MCF 10A (cell line): Measurements from ENCODE around the gene MLH3. TPM values are rescaled to one million over a fixed set of nuclear protein-coding genes. Genes with fewer than 3 reads are reported as not detected.

Experiments used
- BruUV-seq: library from RNA; stranded (reverse); fragments of 400-500 nt; replicated peaks from 2 replicates; lab custom pipeline; 2021; lab: Mats Ljungman, UMichigan
- CTCF ChIA-PET: fragments of 300-600 bp; sonication (Branson Sonifier 250); formaldehyde crosslinking; extraction: SDS; loops from one replicate; lab custom pipeline; 2021; ENCODE audit warnings: antibody characterized with exemption, inconsistent platforms; lab: Yijun Ruan, JAX
- POLR2A ChIA-PET: fragments of 300-600, 350-650 bp; sonication (Branson Sonifier 250); formaldehyde crosslinking; extraction: SDS; loops from one replicate; lab custom pipeline; 2020; ENCODE audit warnings: antibody characterized with exemption, inconsistent platforms; lab: Yijun Ruan, JAX
- DNase-seq: peaks from one replicate; pipeline ENCODE4 v3.0.0-alpha.2; 2018; ENCODE audit not compliant: unreplicated experiment
- H3K27ac Mint-ChIP-seq: one replicate; pipeline ENCODE4 v1.8.0; 2022; ENCODE audit warnings: mild to moderate bottlenecking, low read depth, mixed read lengths; ENCODE audit not compliant: unreplicated experiment
- H3K27me3 Mint-ChIP-seq: one replicate; pipeline ENCODE4 v1.8.0; 2022; ENCODE audit warnings: mixed read lengths; ENCODE audit not compliant: insufficient read depth, unreplicated experiment
- H3K36me3 Mint-ChIP-seq: one replicate; pipeline ENCODE4 v1.8.0; 2022; ENCODE audit warnings: mild to moderate bottlenecking, moderate library complexity, mixed read lengths; ENCODE audit not compliant: insufficient read depth, unreplicated experiment
- H3K4me1 Mint-ChIP-seq: one replicate; pipeline ENCODE4 v1.8.0; 2022; ENCODE audit warnings: mixed read lengths; ENCODE audit not compliant: insufficient read depth, unreplicated experiment
- H3K4me3 Mint-ChIP-seq: one replicate; pipeline ENCODE4 v1.8.0; 2022; ENCODE audit warnings: mild to moderate bottlenecking, moderate library complexity, mixed read lengths; ENCODE audit not compliant: unreplicated experiment
- H3K9me3 Mint-ChIP-seq: one replicate; pipeline ENCODE4 v1.8.0; 2022; ENCODE audit warnings: mixed read lengths; ENCODE audit not compliant: unreplicated experiment
- CTCF ChIP-seq: fragments of 200-600 bp; IDR thresholded peaks from one replicate; pipeline ENCODE4 v1.8.0; 2022; ENCODE audit warnings: antibody characterized with exemption, mild to moderate bottlenecking; ENCODE audit not compliant: unreplicated experiment
- intact Hi-C: fragments of 100-400 bp; cut with micrococcal nuclease; formaldehyde crosslinking; loops from 2 replicates; pipeline ENCODE4 v1.14.1; 2022
- total RNA-seq: library from RNA; stranded (reverse); gene quantifications from 2 replicates; pipeline ENCODE4 v1.2.3, GENCODE V29; 2022

Gene MLH3
- total RNA-seq, 1 experiment from 2014 or later: 28.2 TPM

- no peak overlapping the region for H3K27ac Mint-ChIP-seq
- no peak overlapping the region for H3K4me3 Mint-ChIP-seq
- no TSS peak for BruUV-seq
- no peak for TF ChIP-seq CTCF
- ChIA-PET CTCF (interaction anchor here (0.5 kb wide), 1 partner anchor 95 kb away, joined by 3 read pairs; no protein-coding TSS in a partner anchor), POLR2A (no interaction called here)
- intact Hi-C loops: no loop called here
- DNase-seq: no peak
- H3K4me1 Mint-ChIP-seq: peaks cover 3% of the 10 kb centered on the region
- H3K27me3 Mint-ChIP-seq: no peaks in the 10 kb centered on the region
- H3K36me3 Mint-ChIP-seq: peaks cover 1% of the 10 kb centered on the region
- no peaks in the 10 kb centered on the region for H3K9me3 Mint-ChIP-seq
Measured at GRCh38 chr14:74973905-74974363, 77.3 kb downstream of the MLH3 start.

- ChIA-PET CTCF (no interaction called here), POLR2A (no interaction called here)
- no TSS peak for BruUV-seq
- Mint-ChIP-seq H3K36me3 (no peaks in the 10 kb centered on the region), H3K27me3 (no peaks in the 10 kb centered on the region), H3K9me3 (no peaks in the 10 kb centered on the region), H3K27ac (no peak overlapping the region), H3K4me1 (no peaks in the 10 kb centered on the region), H3K4me3 (no peak overlapping the region)
- TF ChIP-seq CTCF: no peak
- intact Hi-C loops: no loop called here
- DNase-seq: no peak
Measured at GRCh38 chr14:74973003-74973653, 78.1 kb downstream of the MLH3 start.

- no peak overlapping the region for H3K4me3 Mint-ChIP-seq
- no peak overlapping the region for H3K27ac Mint-ChIP-seq
- TF ChIP-seq CTCF: no peak
- no peaks in the 10 kb centered on the region for H3K27me3 Mint-ChIP-seq
- DNase-seq: no peak
- H3K9me3 Mint-ChIP-seq: no peaks in the 10 kb centered on the region
- BruUV-seq: no TSS peak
- peaks cover 12% of the 10 kb centered on the region for H3K4me1 Mint-ChIP-seq
- intact Hi-C loops: no loop called here
- CTCF ChIA-PET: interaction anchor here (0.6 to 1.1 kb wide), 2 partner anchors 9 to 617 kb away, joined by 3 to 5 read pairs; no protein-coding TSS in a partner anchor
- no peaks in the 10 kb centered on the region for H3K36me3 Mint-ChIP-seq
- POLR2A ChIA-PET: interaction anchor here (1.6 kb wide), 1 partner anchor 33 kb away, joined by 4 read pairs; the partner anchor contains the start of gene EIF2B2
Measured at GRCh38 chr14:74968811-74969210, 82.5 kb downstream of the MLH3 start.

GRCh38 chr14:74965486-74966153 is 85.6 kb downstream of the MLH3 start:
- no peaks in the 10 kb centered on the region for H3K9me3 Mint-ChIP-seq
- no TSS peak for BruUV-seq
- intact Hi-C loops: no loop called here
- H3K27ac Mint-ChIP-seq: no peak overlapping the region
- CTCF ChIA-PET: interaction anchor here (0.6 to 1.9 kb wide), 4 partner anchors 19 to 342 kb away, joined by 3 to 11 read pairs (median 4); no protein-coding TSS in a partner anchor
- POLR2A ChIA-PET: interaction anchor here (0.6 to 1.9 kb wide), 3 partner anchors 37 to 844 kb away, joined by 3 to 7 read pairs (median 3); partner anchors contain the start of gene EIF2B2
- peak; percentile 87 for DNase-seq
- H3K4me1 Mint-ChIP-seq: peaks cover 13% of the 10 kb centered on the region
- TF ChIP-seq CTCF: no peak
- no peaks in the 10 kb centered on the region for H3K27me3 Mint-ChIP-seq
- no peaks in the 10 kb centered on the region for H3K36me3 Mint-ChIP-seq
- no peak overlapping the region for H3K4me3 Mint-ChIP-seq
